Immature natural killer cell (primary cell): ENCODE data around the gene KLHL3. TPM values are rescaled to one million over a fixed set of nuclear protein-coding genes. Genes with fewer than 3 reads are reported as not detected.
"Not testable (repeated sequence)": the region's sequence is repeated elsewhere in the genome, so short reads cannot be mapped to it uniquely, and the experiment has no call there.

Experiments used
- DNase-seq, 3 donors: peaks; one replicate each; pipeline ENCODE4 v3.0.0; 2022; ENCODE audit warnings: mixed read lengths in 1 of 3
- H3K27ac Mint-ChIP-seq, 6 donors: one replicate each; pipeline ENCODE4 v1.8.0; 2020; ENCODE audit warnings: mixed read lengths in 6 of 6, mild to moderate bottlenecking in 5 of 6, inconsistent platforms in 4 of 6, moderate library complexity in 3 of 6
- H3K27me3 Mint-ChIP-seq, 3 donors: one replicate each; pipeline ENCODE4 v1.8.0; 2020 to 2021; ENCODE audit warnings: low read depth in 3 of 3, mild to moderate bottlenecking in 3 of 3, mixed read lengths in 3 of 3, moderate library complexity in 3 of 3, inconsistent platforms in 1 of 3
- H3K36me3 Mint-ChIP-seq, 3 donors: one replicate each; pipeline ENCODE4 v1.8.0; 2020; ENCODE audit warnings: mixed read lengths in 3 of 3, inconsistent platforms in 2 of 3, mild to moderate bottlenecking in 2 of 3
- H3K4me1 Mint-ChIP-seq, 2 donors: one replicate each; pipeline ENCODE4 v1.8.0; 2020; ENCODE audit warnings: inconsistent platforms in 2 of 2, mild to moderate bottlenecking in 2 of 2, mixed read lengths in 2 of 2, moderate library complexity in 1 of 2
- H3K4me3 Mint-ChIP-seq, 5 donors: one replicate each; pipeline ENCODE4 v1.8.0; 2020; ENCODE audit warnings: mild to moderate bottlenecking in 5 of 5, mixed read lengths in 5 of 5, inconsistent platforms in 3 of 5, moderate library complexity in 3 of 5
- H3K9me3 Mint-ChIP-seq, 6 donors: one replicate each; pipeline ENCODE4 v1.8.0; 2020; ENCODE audit warnings: mild to moderate bottlenecking in 6 of 6, mixed read lengths in 6 of 6, inconsistent platforms in 4 of 6, moderate library complexity in 3 of 6
- polyA plus RNA-seq, 3 donors: library from polyadenylated mRNA; unstranded; fragments of 300-500 nt; fragmentation: Illumina TruSeq; gene quantifications; one replicate each; pipeline ENCODE4 v1.2.3, GENCODE V29; 2021

KLHL3 gene, protein sequence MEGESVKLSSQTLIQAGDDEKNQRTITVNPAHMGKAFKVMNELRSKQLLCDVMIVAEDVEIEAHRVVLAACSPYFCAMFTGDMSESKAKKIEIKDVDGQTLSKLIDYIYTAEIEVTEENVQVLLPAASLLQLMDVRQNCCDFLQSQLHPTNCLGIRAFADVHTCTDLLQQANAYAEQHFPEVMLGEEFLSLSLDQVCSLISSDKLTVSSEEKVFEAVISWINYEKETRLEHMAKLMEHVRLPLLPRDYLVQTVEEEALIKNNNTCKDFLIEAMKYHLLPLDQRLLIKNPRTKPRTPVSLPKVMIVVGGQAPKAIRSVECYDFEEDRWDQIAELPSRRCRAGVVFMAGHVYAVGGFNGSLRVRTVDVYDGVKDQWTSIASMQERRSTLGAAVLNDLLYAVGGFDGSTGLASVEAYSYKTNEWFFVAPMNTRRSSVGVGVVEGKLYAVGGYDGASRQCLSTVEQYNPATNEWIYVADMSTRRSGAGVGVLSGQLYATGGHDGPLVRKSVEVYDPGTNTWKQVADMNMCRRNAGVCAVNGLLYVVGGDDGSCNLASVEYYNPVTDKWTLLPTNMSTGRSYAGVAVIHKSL
- polyA plus RNA-seq: 1 to 10 TPM in 2 of 3 donors, not detected in 1; 1.2 to 3.4 TPM

DNA sequence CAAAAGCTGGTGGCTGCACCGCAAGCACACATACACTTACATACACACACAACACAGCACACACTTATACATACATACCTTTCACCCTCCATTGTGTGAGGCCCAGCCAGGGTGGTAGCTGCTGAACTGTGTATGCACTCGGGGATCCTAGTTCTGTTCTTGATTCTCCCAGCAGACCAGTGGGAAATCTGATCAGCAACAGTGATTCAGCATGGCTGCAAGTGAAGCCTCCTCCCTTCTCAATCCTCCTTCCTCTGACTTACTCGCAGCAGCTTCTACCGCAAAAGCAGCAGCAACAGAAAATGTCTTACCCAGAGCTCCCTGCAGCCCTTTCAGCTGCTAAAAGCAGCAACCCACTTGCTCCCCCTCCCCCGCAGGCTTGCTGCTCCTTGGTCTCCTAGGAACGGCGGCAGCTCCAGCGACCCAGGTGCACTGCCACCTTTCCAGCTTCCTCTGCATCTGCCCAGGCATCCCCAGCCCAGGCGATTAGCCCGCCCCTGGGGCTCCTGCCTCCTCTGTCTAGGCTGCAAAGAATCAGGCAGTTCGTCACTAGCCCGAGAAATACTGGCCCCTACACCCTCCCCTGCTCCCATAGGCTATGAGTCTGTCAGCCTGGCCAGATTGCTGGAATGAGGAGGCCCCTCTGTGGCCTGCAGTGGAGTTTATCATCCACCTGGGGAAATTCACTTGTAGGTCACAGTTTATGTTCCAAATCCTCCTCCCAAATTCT, at the start of gene KLHL3:
Gene KLHL3, minus strand, starts transcription at position 535 of the 730 bp plus-strand sequence. Its CDS starts 443 bp downstream, at position 92.
- DNase-seq: peak in 2 of 3 donors; percentile 16 to 29
- Mint-ChIP-seq H3K27ac (no peak within 1 kb of the TSS), H3K4me3 (no peak within 1 kb of the TSS), H3K27me3 (no peaks in the 10 kb centered on the region), H3K36me3 (peaks cover 0 to 6% (median 5%) of the 10 kb centered on the region in 3 donors), H3K4me1 (peaks cover 6 to 7% of the 10 kb centered on the region in 2 donors), H3K9me3 (no peaks in the 10 kb centered on the region)

- Mint-ChIP-seq H3K9me3 (no peaks in the 10 kb centered on the region), H3K36me3 (no peaks in the 10 kb centered on the region), H3K4me1 (no peaks in the 10 kb centered on the region), H3K27me3 (peaks cover 0 to 2% (median 1%) of the 10 kb centered on the region in 3 donors), H3K27ac (no peak overlapping the region), H3K4me3 (no peak overlapping the region)
- no peak for DNase-seq
These were observed 47.2 kb upstream of the KLHL3 start for GRCh38 chr5:137782984-137783536.

DNA sequence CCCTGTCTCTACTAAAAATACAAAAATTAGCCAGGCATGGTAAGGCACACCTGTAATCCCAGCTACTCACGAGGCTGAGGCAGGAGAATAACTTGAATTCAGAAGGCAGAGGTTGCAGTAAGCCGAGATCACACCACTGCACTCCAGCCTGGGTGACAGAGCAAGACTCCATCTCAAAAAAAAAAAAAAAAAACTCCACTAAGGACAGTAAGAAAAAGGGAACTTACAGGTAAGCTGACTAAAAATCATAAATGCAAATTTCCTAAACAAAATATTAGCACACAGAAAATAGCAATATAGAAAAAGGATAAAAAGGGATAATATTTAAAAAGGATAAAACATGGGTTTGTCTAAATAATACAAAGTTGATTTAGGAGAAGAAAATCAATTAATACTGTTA, 46.2 kb upstream of the KLHL3 start:
- H3K27me3 Mint-ChIP-seq: peaks cover 0 to 2% (median 1%) of the 10 kb centered on the region in 3 donors
- no peak overlapping the region for H3K4me3 Mint-ChIP-seq
- H3K27ac Mint-ChIP-seq: no peak overlapping the region
- no peaks in the 10 kb centered on the region for H3K9me3 Mint-ChIP-seq
- no peak for DNase-seq
- H3K36me3 Mint-ChIP-seq: no peaks in the 10 kb centered on the region
- no peaks in the 10 kb centered on the region for H3K4me1 Mint-ChIP-seq

DNA sequence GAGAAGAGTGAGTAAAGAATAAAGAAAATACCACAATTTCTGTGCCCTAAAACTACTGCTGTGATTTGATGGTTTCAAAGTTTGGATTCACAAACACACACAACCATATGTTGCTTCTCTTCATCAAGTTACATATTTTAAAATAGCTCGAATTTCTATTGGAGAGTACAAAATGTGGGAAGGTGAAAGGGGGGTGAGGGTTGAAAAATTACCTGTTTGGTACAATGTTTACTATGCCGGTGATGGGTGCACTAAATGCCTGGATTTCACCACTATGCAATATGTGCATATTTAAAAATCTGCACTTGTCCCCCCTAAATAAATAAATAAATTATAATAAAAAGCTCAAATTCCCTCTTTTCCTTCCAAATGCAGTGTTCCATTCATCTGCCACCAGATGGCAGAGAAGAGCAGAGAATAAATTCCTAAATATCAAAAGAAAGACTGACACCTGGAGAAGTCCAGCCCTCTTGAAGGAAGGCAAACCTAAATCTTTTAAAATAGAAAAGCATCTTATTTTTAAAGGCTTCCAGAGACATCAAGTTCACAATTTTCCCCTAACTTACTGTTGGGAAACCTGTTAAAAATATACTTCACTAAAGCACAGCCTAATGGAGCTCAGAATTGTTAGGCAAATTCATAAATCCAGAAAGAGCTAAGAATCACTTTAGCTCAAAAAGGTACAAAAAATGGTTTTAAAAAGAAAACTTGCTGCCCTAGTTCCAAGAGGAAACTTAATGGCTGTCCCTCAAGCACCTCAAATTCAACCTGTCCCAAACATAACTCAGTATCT, 43.1 kb upstream of the KLHL3 start:
- Mint-ChIP-seq H3K4me1 (no peaks in the 10 kb centered on the region), H3K27me3 (peaks cover 0 to 3% (median 2%) of the 10 kb centered on the region in 3 donors), H3K9me3 (no peaks in the 10 kb centered on the region), H3K27ac (no peak overlapping the region), H3K36me3 (no peaks in the 10 kb centered on the region), H3K4me3 (no peak overlapping the region)
- DNase-seq: peak in 2 of 3 donors; percentile 3 to 19

DNA sequence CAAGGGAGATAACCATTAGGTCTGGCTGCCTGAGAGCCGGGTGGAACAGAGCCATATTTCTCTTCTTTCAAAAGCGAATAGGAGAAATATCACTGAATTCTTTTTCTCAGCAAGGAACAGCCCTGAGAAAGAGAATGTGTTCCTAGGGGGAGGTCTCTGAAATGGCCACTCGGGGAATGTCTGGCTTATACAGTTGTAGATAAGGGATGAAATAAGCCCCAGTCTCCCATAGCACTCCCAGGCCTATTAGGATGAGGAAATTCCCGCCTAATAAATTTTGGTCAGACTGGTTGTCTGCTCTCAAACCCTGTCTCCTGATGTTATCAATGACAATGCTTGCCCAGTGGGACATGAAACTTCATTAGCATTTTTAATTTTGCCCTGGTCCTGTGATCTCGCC, 32.0 kb upstream of the KLHL3 start:
- Mint-ChIP-seq H3K9me3 (peaks cover 5 to 22% (median 13%) of the 10 kb centered on the region in 6 donors), H3K36me3 (peaks cover 9 to 40% (median 23%) of the 10 kb centered on the region in 3 donors)
- H3K4me1 Mint-ChIP-seq, H3K4me3 Mint-ChIP-seq, DNase-seq, H3K27me3 Mint-ChIP-seq, H3K27ac Mint-ChIP-seq: not testable (repeated sequence)

GRCh38 chr5:137761566-137761965, 25.7 kb upstream of the KLHL3 start:
- H3K36me3 Mint-ChIP-seq: peaks cover 0 to 10% (median 0%) of the 10 kb centered on the region in 3 donors
- H3K9me3 Mint-ChIP-seq: peaks cover 0 to 1% (median 0%) of the 10 kb centered on the region in 6 donors
- no peaks in the 10 kb centered on the region for H3K4me1 Mint-ChIP-seq
- H3K4me3 Mint-ChIP-seq: no peak overlapping the region
- no peak for DNase-seq
- no peak overlapping the region for H3K27ac Mint-ChIP-seq
- H3K27me3 Mint-ChIP-seq: peaks cover 0 to 4% (median 0%) of the 10 kb centered on the region in 3 donors

DNA sequence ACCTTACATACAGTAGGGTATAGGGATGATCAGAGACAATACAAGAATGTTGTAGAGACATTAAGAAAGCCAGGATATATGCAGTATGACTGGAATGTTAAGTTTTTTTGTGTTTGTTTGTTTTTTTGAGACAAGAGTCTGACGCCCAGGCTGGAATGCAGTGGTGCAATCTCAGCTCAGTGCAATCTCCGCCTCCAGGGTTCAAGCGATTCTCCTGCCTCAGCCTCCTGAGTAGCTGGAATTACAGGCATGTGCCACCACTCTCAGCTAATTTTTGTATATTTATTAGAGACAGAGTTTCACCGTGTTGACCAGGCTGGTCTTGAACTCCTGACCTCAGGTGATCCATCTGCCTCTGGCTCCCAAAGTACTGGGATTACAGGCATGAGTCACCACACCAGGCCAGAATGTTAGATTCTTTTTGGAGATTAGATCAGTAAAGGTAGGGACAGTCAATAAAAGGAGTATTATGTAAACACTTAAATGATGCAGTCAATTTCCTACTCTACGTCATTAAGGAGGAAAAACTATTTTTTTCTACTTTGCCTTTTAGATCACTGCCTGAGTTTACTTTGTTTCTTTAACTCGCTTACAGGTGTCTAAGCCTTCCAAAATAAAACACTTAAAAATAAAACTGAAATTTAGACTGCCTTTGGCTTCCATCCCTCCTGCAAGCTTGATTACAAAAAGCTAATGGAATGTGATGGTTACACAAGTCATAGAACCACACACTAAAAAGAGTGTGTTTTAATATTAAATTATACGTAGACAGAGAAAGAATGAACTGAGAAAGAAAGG, 25.0 kb upstream of the KLHL3 start:
- Mint-ChIP-seq H3K9me3 (peaks cover 0 to 3% (median 0%) of the 10 kb centered on the region in 6 donors), H3K27me3 (peaks cover 0 to 2% (median 0%) of the 10 kb centered on the region in 3 donors), H3K36me3 (peaks cover 0 to 7% (median 0%) of the 10 kb centered on the region in 3 donors), H3K4me1 (no peaks in the 10 kb centered on the region), H3K27ac (no peak overlapping the region), H3K4me3 (no peak overlapping the region)
- no peak for DNase-seq

GRCh38 chr5:137760294-137760693, 24.4 kb upstream of the KLHL3 start:
- DNase-seq: no peak
- peaks cover 0 to under 1% (median 0%) of the 10 kb centered on the region in 3 donors for H3K36me3 Mint-ChIP-seq
- no peak overlapping the region for H3K4me3 Mint-ChIP-seq
- H3K4me1 Mint-ChIP-seq: peaks cover under 1% of the 10 kb centered on the region in 2 donors
- H3K27me3 Mint-ChIP-seq: peaks cover 0 to 2% (median under 1%) of the 10 kb centered on the region in 3 donors
- H3K9me3 Mint-ChIP-seq: peaks cover 0 to 1% (median 0%) of the 10 kb centered on the region in 6 donors
- no peak overlapping the region for H3K27ac Mint-ChIP-seq

DNA sequence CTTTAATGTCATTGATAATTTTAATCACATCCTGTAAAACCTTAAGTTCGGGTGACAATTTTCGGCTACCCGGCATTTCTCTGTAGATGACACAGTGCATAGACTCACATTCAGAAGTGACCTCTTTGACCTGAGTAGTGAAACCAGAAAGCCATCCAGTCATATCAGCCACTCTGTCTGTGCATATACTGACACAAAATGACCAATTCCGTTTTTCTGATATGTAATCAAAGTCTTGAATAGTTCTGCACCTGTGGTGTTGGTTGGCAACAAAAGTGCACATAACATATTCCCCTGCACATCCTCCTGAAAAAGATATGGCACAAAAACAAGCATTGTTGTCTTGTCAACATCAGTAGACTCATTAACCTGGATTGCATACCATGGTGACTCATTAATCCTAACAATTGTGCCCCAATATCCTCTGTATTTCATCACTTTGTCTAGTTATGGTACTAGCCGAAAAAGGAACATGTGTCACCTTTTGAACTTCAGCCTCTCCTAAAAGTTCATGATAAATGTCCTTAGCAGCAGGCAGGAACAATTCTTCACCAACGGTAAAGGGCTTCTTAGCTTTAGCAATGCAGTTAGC, 22.9 kb upstream of the KLHL3 start:
- Mint-ChIP-seq H3K36me3 (no peaks in the 10 kb centered on the region), H3K9me3 (peaks cover 0 to 1% (median 0%) of the 10 kb centered on the region in 6 donors), H3K27ac (no peak overlapping the region), H3K4me3 (no peak overlapping the region), H3K4me1 (peaks cover 6 to 7% of the 10 kb centered on the region in 2 donors), H3K27me3 (peaks cover 5 to 17% (median 8%) of the 10 kb centered on the region in 3 donors)
- DNase-seq: no peak

DNA sequence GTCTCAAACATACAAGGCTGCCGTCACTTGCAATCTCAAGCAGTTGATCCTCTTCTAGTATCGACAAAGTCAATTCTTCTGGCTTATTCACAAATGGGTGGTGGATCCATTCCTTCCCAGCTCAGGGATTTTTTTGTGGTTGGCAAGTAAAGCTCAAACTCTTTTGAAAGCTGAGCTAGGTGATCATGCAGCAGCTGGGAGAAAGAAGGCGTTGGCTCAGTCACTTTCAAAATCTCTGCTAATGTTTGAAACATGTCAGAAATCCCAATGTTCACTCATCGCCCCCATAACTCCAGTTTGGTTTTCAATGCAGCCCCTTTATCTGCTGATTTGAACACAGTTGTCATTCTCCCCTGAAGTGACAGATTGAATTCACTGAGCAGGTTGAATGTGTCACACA, 22.2 kb upstream of the KLHL3 start:
- H3K27ac Mint-ChIP-seq: no peak overlapping the region
- peaks cover 5 to 24% (median 13%) of the 10 kb centered on the region in 3 donors for H3K27me3 Mint-ChIP-seq
- no peak overlapping the region for H3K4me3 Mint-ChIP-seq
- no peaks in the 10 kb centered on the region for H3K36me3 Mint-ChIP-seq
- peaks cover 0 to 1% (median 0%) of the 10 kb centered on the region in 6 donors for H3K9me3 Mint-ChIP-seq
- DNase-seq: no peak
- H3K4me1 Mint-ChIP-seq: peaks cover 6 to 7% of the 10 kb centered on the region in 2 donors

- Mint-ChIP-seq H3K4me3 (no peak overlapping the region), H3K36me3 (no peaks in the 10 kb centered on the region), H3K27me3 (peaks cover 5 to 27% (median 16%) of the 10 kb centered on the region in 3 donors), H3K4me1 (peaks cover 11 to 12% of the 10 kb centered on the region in 2 donors), H3K9me3 (peaks cover 0 to 1% (median 0%) of the 10 kb centered on the region in 6 donors), H3K27ac (no peak overlapping the region)
- no peak for DNase-seq
These were observed 21.7 kb upstream of the KLHL3 start for GRCh38 chr5:137757634-137758033.
